Measurements from ENCODE around the gene DOK1.

DNA sequence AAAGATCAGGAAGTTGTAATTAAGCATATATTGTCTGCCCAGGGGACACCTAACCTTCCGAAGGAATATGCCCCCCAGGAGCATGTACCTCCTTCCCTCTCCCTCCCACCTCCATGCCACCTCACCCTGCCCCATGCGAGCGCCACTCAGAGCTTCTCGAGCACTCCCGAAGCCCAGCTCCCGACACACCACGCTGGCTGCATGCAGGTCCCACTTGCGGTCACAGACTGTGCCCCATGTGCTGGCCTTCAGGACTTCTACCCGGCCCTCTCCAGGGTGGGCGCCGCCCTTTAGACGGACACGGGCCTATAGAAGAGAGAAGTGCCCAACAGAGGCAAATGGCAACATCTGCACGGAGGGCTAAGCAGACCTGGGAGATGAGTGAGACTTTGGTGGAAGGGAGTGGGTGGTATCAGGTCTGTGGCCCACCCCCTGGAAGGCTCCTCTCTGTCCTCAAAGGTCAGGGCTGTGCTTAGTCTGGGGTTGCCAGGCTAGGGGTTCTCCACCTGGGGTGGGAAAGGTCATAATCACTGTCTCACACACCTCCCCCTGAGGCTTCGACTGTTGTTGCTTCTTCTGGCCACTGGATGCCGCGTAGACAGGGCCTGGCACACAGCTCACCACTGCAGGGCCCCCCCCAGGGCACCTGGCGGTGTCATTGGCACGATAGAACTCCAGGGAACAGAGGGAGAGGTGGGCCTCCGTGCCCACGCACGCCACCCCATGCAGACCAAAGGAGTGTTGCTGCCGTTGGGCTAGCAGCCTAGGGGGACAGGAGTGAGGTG is 18.2 kb upstream of the DOK1 start:
- no peak for TF ChIP-seq EZH2 (IDR thresholded peaks at IDR 0.05; ENCODE audit: low read length)
- TF ChIP-seq, protein P1, sequence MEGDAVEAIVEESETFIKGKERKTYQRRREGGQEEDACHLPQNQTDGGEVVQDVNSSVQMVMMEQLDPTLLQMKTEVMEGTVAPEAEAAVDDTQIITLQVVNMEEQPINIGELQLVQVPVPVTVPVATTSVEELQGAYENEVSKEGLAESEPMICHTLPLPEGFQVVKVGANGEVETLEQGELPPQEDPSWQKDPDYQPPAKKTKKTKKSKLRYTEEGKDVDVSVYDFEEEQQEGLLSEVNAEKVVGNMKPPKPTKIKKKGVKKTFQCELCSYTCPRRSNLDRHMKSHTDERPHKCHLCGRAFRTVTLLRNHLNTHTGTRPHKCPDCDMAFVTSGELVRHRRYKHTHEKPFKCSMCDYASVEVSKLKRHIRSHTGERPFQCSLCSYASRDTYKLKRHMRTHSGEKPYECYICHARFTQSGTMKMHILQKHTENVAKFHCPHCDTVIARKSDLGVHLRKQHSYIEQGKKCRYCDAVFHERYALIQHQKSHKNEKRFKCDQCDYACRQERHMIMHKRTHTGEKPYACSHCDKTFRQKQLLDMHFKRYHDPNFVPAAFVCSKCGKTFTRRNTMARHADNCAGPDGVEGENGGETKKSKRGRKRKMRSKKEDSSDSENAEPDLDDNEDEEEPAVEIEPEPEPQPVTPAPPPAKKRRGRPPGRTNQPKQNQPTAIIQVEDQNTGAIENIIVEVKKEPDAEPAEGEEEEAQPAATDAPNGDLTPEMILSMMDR (optimal IDR thresholded peaks at IDR 0.05 in 1 of 3, IDR thresholded peaks at IDR 0.05 in 1 of 3, conservative IDR thresholded peaks at IDR 0.05 in 1 of 3; ENCODE audit: extremely low read depth in 1 of 3, insufficient read depth in 2 of 3, low read length in 3 of 3) = peak in 2 of 3 experiments; percentile 7 to 31
